Fibroblast of villous mesenchyme (primary cell): ENCODE measurements around the gene ETV3. TPM values are rescaled to one million over a fixed set of nuclear protein-coding genes. Genes with fewer than 3 reads are reported as not detected.

Source experiments
- DNase-seq: peaks from one replicate; pipeline ENCODE4 v3.0.0-alpha.2; 2010; ENCODE audit warnings: low read depth
- H3K4me3 ChIP-seq: 2 replicates; pipeline ENCODE4 v1.5.1; 2011; ENCODE audit warnings: low read depth, mild to moderate bottlenecking, low read length
- CTCF ChIP-seq: IDR thresholded peaks from 2 replicates; pipeline ENCODE4 v1.5.1; 2012; ENCODE audit warnings: low read depth, mild to moderate bottlenecking, low read length; ENCODE audit not compliant: insufficient read depth
- total RNA-seq: library from RNA; depleted of rRNA; stranded (reverse); fragments of >200 nt; gene quantifications from 2 replicates; pipeline ENCODE4 v1.2.3, GENCODE V29; 2012

ETV3 gene
- total RNA-seq, 1 donor: 13.0 TPM

- no peak for TF ChIP-seq CTCF
- no peak for DNase-seq
- H3K4me3 ChIP-seq: no peak overlapping the region
Observed at GRCh38 chr1:157153746-157154145, 15.6 kb upstream of the ETV3 start.

- no peak for DNase-seq
- no peak overlapping the region for H3K4me3 ChIP-seq
- no peak for TF ChIP-seq CTCF
Observed at GRCh38 chr1:157152510-157152909, 14.3 kb upstream of the ETV3 start.

GRCh38 chr1:157151506-157151905, 13.3 kb upstream of the ETV3 start:
- TF ChIP-seq CTCF: no peak
- no peak overlapping the region for H3K4me3 ChIP-seq
- DNase-seq: no peak

GRCh38 chr1:157151073-157151472, 12.9 kb upstream of the ETV3 start:
- no peak for TF ChIP-seq CTCF
- H3K4me3 ChIP-seq: no peak overlapping the region
- no peak for DNase-seq

GRCh38 chr1:157150631-157151030, 12.4 kb upstream of the ETV3 start:
- no peak for TF ChIP-seq CTCF
- no peak overlapping the region for H3K4me3 ChIP-seq
- no peak for DNase-seq

GRCh38 chr1:157147906-157148700, 9.9 kb upstream of the ETV3 start:
- DNase-seq: peak; percentile 35
- TF ChIP-seq CTCF: no peak
- H3K4me3 ChIP-seq: no peak overlapping the region

- no peak for TF ChIP-seq CTCF
- no peak overlapping the region for H3K4me3 ChIP-seq
- no peak for DNase-seq
Observed at GRCh38 chr1:157147037-157147436, 8.8 kb upstream of the ETV3 start.
